ENCODE results near the gene UCHL1.
A peak's percentile ranks its signal among the peaks of the same experiment; 100 is the strongest.

The UCHL1 gene

DNA sequence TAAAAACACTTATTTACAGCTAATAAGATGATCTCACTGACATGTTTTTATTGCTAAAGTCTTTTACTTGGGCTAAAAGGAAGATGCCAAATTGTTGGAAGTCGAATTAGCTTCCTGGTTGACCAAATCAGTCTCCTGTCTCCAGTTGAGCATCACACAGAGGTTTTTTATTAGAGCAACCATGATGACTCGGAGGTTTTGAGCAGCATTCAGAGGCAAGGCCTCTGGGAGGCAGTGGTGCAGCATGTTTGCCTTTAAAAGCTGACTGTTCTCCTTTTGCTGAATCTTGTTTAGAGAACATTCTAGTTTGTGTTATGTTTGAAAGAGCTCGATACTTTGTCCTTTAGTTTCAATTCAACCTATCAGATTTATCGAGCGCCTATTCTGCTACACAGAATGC is 2.1 kb downstream of the UCHL1 start:
- TF ChIP-seq, protein P1, sequence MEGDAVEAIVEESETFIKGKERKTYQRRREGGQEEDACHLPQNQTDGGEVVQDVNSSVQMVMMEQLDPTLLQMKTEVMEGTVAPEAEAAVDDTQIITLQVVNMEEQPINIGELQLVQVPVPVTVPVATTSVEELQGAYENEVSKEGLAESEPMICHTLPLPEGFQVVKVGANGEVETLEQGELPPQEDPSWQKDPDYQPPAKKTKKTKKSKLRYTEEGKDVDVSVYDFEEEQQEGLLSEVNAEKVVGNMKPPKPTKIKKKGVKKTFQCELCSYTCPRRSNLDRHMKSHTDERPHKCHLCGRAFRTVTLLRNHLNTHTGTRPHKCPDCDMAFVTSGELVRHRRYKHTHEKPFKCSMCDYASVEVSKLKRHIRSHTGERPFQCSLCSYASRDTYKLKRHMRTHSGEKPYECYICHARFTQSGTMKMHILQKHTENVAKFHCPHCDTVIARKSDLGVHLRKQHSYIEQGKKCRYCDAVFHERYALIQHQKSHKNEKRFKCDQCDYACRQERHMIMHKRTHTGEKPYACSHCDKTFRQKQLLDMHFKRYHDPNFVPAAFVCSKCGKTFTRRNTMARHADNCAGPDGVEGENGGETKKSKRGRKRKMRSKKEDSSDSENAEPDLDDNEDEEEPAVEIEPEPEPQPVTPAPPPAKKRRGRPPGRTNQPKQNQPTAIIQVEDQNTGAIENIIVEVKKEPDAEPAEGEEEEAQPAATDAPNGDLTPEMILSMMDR (IDR thresholded peaks at IDR 0.05; ENCODE audit: low read depth, low read length) = peak; percentile 70
- Histone ChIP-seq H3K27me3 (ENCODE audit: insufficient read depth, low read depth, severe bottlenecking) (no peaks in the 10 kb centered on the region), H3K27ac (peak overlapping the region; percentile 9; the same call in 1 of the 2 replicates), H3K36me3 (peaks cover 64% of the 10 kb centered on the region), H3K4me3 (ENCODE audit: low read depth, low read length) (no peak overlapping the region), H3K9me3 (ENCODE audit: severe bottlenecking) (no peaks in the 10 kb centered on the region)
- peak; percentile 40 for DNase-seq

GRCh38 chr4:41260116-41260733 is 3.5 kb downstream of the UCHL1 start:
- H3K4me3 ChIP-seq (ENCODE audit: low read depth, low read length) = no peak overlapping the region
- no peak for DNase-seq
- TF ChIP-seq, protein P1 (IDR thresholded peaks at IDR 0.05; ENCODE audit: low read depth, low read length) = no peak
- H3K36me3 ChIP-seq = peaks cover 75% of the 10 kb centered on the region
- no peaks in the 10 kb centered on the region for H3K9me3 ChIP-seq (ENCODE audit: severe bottlenecking)
- H3K27me3 ChIP-seq (ENCODE audit: insufficient read depth, low read depth, severe bottlenecking) = no peaks in the 10 kb centered on the region
- H3K27ac ChIP-seq = no peak overlapping the region

- peaks cover 92% of the 10 kb centered on the region for H3K36me3 ChIP-seq
- no peaks in the 10 kb centered on the region for H3K9me3 ChIP-seq (ENCODE audit: severe bottlenecking)
- TF ChIP-seq, protein P1 (IDR thresholded peaks at IDR 0.05; ENCODE audit: low read depth, low read length) = no peak
- no peak for DNase-seq
- H3K27me3 ChIP-seq (ENCODE audit: insufficient read depth, low read depth, severe bottlenecking) = no peaks in the 10 kb centered on the region
- no peak overlapping the region for H3K4me3 ChIP-seq (ENCODE audit: low read depth, low read length)
- no peak overlapping the region for H3K27ac ChIP-seq
Observed at GRCh38 chr4:41262198-41262597, 5.5 kb downstream of the UCHL1 start.

DNA sequence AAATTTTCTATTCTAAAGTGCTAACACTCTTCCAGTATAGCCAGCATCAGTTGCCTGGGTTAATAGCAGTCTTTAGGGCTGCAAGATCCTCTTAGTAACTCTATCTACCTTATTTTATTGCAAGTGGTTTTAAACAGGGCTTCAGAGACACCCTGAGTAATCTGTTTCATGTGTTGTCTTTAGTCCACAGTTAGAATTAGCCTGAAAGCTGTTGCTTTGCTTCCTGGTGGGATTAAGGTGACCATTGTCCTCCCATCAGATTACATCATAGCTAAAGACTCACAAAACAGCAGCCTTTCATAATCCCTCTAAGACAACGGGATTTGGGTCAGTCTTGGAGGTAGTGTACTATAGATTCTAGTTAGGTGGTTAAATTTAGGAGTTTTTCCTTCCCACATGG is 7.5 kb downstream of the UCHL1 start:
- TF ChIP-seq, protein P1 (IDR thresholded peaks at IDR 0.05; ENCODE audit: low read depth, low read length) = no peak
- peak overlapping the region; percentile 45 for H3K27ac ChIP-seq
- H3K4me3 ChIP-seq (ENCODE audit: low read depth, low read length) = no peak overlapping the region
- peaks cover 95% of the 10 kb centered on the region for H3K36me3 ChIP-seq
- no peaks in the 10 kb centered on the region for H3K27me3 ChIP-seq (ENCODE audit: insufficient read depth, low read depth, severe bottlenecking)
- DNase-seq = peak; percentile 61
- no peaks in the 10 kb centered on the region for H3K9me3 ChIP-seq (ENCODE audit: severe bottlenecking)

GRCh38 chr4:41267997-41268396 is 11.3 kb downstream of the UCHL1 start:
- H3K9me3 ChIP-seq (ENCODE audit: severe bottlenecking) = no peaks in the 10 kb centered on the region
- H3K27me3 ChIP-seq (ENCODE audit: insufficient read depth, low read depth, severe bottlenecking) = no peaks in the 10 kb centered on the region
- no peak for DNase-seq
- no peak overlapping the region for H3K27ac ChIP-seq
- TF ChIP-seq, protein P1 (IDR thresholded peaks at IDR 0.05; ENCODE audit: low read depth, low read length) = no peak
- H3K36me3 ChIP-seq = peaks cover 57% of the 10 kb centered on the region
- H3K4me3 ChIP-seq (ENCODE audit: low read depth, low read length) = no peak overlapping the region
